IPS-11a (cell line): ENCODE measurements around the gene RHNO1.
A peak's percentile ranks its signal among the peaks of the same experiment; 100 is the strongest.

ENCODE experiments used
- H3K4me3 ChIP-seq: one replicate; pipeline ENCODE4 v1.5.1; 2013; ENCODE audit warnings: low read depth, low read length, control low read depth

Gene RHNO1

DNA sequence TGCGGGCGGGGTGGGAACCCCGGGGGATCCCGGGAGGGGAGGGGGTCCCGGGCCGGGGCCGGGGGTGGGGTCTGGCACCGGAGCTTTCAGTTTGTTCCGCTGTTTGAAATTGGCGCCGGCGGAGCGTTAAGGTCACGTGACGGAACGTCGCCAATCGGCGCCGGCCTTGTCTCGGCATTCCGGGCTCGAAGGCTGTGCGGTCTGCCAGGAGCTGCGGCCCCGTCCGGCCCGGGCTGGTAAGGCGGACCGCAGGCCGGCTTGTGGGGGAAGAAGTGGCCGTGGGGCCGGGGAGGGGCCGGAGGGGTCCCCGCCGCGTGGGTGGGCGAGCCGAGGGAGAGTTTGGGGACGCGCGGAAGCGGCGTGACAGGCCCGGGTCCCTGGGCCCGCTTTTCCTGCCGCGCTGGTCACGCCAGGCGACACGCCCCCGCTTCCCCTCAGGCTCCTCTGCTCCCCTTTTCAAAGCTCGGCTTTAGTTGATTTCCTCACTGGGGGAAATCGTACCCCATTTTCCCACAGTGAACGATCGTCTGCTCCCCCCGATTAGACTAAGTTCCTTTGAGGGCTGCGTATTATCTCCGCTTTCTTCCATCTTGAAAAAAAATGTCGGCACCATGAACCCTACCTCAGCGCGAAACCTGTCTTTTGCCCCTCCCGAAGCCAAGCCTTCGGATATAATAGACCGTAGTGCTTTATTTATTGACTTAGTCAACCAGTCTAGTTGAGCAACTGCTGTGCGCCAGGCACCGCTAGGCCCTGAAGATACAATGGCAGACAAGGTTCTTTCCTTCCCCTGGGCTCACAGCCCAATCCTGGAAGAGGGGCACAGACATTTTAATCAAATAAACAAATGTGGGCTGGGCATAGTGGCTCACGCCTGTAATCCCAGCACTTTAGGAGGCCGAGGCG lies at the start of gene RHNO1, which contains the start of gene FOXM1:
RHNO1 (plus strand) TSS at position 177 of the 906 bp plus-strand sequence. CDS start 8,144 bp downstream, outside the sequence.
FOXM1 (minus strand) TSS at position 128 of the 906 bp plus-strand sequence. CDS start 2,696 bp downstream, outside the sequence.
- H3K4me3 ChIP-seq: peak within 1 kb of the TSS; percentile 99

DNA sequence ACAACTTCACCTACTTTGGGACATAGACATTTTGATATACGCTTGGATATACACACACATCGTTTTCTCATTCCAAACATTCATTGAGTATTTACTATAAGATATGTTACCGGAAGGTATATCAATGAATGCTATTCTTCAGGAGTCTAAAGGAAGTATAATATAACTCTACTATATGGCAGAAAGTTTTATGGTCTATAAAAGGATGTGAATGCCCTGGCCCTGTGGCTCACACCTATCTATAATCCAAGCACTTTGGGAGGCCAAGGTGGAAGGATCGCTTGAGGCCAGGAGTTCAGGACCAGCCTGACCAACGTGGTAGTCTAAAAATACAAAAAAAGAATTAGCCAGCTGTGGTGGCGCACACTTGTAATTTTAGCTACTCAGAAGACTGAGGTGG lies 47.7 kb upstream of the RHNO1 start:
- no peak overlapping the region for H3K4me3 ChIP-seq

GRCh38 chr12:2832550-2833127 lies 44.4 kb upstream of the RHNO1 start:
- no peak overlapping the region for H3K4me3 ChIP-seq

GRCh38 chr12:2833327-2833726 lies 43.7 kb upstream of the RHNO1 start:
- H3K4me3 ChIP-seq: no peak overlapping the region

GRCh38 chr12:2833810-2834209 lies 43.2 kb upstream of the RHNO1 start:
- no peak overlapping the region for H3K4me3 ChIP-seq

DNA sequence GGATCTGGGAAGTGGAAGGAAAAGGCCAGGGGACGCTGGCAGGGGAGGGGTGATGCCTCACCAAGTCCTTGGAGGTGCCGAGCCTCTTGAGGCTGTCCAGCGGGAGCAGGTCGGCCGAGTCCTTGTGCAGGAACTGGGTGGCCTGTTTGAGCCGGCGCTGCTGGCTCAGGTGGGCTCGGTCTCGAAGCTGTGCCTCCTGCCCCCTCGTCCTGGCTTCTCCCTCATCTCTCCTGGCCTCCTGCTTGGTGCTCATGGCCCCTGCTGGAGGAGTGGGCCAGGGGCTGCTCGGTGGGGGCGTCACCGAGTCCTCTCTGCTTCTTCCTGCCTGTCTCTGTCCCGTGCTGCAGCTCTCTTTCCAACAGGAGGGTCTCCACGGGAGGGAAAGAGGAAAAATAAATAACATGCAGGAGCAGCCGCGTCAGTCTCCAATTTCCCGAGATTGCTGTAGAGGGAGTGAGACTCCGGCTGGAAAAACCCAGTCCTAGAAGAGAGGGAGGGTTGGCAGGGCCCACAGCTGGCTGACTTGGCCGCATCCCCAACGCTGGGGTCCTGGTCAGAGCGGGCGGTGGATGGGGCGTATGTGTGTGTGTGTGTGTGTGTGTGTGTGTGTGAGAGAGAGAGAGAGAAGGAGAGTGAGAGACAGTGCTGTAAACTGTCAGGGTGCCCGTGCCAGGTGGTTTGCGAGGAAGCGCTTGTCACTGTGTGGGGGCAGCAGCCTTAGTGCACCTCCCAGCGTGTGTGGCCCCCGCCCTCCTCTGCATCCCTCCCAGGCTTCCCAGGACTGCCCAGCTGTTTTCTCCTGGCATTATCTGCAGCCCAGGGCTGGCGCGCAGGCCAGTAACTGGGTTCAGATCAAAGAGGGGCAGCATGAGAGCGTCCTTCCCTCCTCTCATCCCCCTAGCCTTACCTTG lies 42.2 kb upstream of the RHNO1 start, which contains the start of gene NRIP2:
NRIP2 (minus strand) TSS at position 455 of the 911 bp plus-strand sequence; CDS start at position 403, 52 bp downstream.
- no peak within 1 kb of the TSS for H3K4me3 ChIP-seq

DNA sequence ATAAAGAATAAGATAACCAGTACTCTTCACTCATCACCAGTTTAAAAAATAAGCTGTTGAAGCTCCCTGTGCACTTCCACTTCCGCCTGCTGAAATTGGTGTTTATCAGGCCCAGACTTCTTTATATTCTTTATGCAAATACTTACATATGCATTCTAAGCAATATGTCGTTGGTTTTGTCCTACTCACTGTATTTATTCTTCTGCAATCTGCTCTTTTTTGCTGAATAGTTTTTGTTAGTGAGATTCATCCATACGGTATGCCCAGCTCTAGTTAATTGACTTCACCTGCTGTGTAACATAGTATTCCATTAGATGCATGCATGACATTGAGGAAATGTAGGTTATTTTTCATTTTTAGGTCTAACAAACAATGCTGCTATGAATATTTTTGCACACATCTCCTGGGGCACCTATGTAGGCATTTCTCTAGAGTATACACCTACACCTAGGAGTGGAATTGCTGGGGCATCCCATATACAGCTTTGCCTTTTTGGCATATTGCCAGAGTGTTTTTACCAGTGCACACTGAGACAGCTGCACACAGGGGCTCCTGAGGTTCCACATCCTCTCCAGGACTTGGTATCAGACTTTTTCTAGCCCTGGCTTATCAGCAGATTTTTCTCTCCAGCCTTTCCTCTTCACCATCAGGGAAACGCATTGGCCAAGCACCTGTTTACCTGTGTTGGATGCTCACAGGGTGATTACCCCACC lies 41.2 kb upstream of the RHNO1 start:
- H3K4me3 ChIP-seq: no peak overlapping the region

GRCh38 chr12:2836574-2836973 lies 40.4 kb upstream of the RHNO1 start:
- no peak overlapping the region for H3K4me3 ChIP-seq

DNA sequence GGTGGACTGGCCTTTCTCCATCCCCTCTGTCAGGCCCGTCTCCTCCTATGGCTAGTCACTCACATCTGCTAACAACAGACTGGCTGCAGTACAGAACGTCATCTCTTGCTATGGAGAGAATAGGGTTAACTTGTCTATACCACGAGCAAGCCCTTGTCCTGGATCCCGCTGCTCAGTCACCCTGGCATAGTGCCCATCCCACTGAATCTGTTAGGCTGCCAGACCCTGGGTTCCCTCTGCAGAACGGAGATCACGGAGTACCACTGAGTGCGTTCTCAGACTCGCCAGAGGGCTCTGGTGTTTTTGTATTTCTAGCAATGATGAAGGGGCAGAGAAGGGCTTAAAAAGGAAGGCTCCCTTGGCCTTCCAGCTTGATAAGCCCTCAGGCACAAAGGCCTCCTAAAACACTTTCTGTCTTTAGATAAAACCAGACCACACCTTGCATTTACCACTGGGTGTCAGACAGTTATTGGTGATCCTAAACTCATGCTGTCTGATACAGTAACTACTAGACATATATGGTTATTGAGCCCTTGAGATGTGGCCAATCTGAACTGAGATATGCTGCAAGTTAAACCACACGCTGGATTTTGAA lies 35.9 kb upstream of the RHNO1 start:
- H3K4me3 ChIP-seq: no peak overlapping the region

- no peak overlapping the region for H3K4me3 ChIP-seq
Measured at GRCh38 chr12:2842948-2843347, 34.1 kb upstream of the RHNO1 start.

- no peak overlapping the region for H3K4me3 ChIP-seq
Measured at GRCh38 chr12:2844786-2845185, 32.2 kb upstream of the RHNO1 start.

- no peak overlapping the region for H3K4me3 ChIP-seq
Measured at GRCh38 chr12:2845280-2845679, 31.7 kb upstream of the RHNO1 start.

GRCh38 chr12:2851931-2852330 lies 25.1 kb upstream of the RHNO1 start:
- no peak overlapping the region for H3K4me3 ChIP-seq

GRCh38 chr12:2853626-2854025 lies 23.4 kb upstream of the RHNO1 start:
- H3K4me3 ChIP-seq: no peak overlapping the region

DNA sequence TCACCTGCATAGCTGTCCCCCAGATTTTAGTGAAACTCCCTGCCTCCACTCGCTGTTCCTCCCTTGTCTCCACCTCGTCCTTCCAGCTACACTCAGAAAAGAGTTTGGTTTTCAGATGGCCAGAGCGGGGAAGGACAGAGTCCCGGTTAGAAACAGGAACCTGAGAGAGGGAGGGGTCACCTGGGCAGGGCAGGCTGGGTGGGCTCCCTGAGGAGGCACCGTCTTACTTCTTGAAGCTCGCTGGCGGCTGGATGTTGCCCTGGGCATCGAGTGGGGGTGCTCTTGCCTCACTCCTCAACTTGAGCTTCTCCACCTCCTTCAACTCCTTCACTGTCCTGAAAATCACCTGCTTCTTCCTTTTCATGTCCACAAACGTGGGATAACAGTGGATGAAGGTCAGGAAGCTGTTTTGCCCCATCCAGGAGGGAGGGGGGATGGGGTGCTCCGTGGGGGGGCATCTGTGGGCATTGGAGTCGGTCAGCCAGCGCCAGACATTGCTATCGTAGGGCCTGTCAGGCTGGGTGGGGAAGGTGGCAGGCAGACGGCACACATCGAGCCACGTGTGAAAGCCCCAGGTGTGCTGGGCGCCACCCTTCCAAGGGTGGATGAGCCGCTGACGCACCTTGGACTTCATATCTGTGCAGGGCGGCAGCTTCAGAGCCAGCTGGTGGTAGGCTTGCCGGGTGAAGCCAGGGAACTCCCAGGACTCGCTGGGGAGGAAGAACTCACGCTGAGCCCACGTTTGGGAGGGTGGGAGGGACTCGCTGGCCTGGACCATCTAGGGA lies 22.2 kb upstream of the RHNO1 start:
- H3K4me3 ChIP-seq: no peak overlapping the region

- H3K4me3 ChIP-seq: no peak overlapping the region
Measured at GRCh38 chr12:2855546-2855945, 21.5 kb upstream of the RHNO1 start.

DNA sequence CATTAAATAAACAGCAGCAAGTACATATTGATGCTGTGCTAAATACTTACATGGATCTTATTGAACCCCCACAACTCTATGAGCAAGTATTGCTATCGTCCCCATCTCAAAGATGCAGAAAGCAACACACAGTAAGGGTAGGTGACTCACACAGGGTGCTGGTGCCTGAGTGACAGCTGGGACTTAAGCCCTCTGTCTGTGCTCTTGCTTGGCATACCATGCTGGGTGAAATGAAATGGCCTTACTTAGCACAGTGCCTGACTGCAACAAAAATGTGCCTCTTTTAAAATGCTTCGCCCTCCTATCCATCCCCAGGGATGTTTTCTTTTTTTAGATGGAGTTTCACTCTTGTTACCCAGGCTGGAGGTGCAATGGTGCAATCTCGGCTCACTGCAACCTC lies 21.0 kb upstream of the RHNO1 start:
- H3K4me3 ChIP-seq: no peak overlapping the region

- no peak within 1 kb of the TSS for H3K4me3 ChIP-seq
Measured at GRCh38 chr12:2857021-2857431, 20.0 kb upstream of the RHNO1 start, which contains the start of gene TEX52. TSS of gene TEX52 (minus strand) at chr12:2857039. CDS start at chr12:2857026, 13 bp downstream.

DNA sequence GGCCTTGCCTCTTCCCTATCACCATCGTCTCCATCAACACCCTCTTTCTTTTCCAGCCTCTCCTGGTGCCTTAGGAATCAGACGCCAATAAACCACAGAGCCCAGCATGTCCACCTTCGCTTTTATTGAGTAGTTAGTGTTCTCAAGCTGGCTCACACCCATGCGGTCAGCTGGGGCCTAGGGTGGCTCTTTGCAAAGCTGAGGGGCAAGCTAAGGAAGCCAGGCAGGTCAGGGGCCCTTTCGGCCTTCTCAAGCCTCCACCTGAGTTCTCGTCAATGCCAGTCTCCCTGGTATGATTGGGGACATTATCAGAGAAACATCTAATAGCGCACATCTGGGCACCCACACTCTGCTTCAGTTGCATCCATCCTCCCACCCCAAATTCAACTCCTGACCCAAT lies 19.4 kb upstream of the RHNO1 start:
- no peak overlapping the region for H3K4me3 ChIP-seq
